GM19240 (cell line): ENCODE results near the gene KCNQ1.
A peak's percentile ranks its signal among the peaks of the same experiment; 100 is the strongest.

Source experiments
- DNase-seq: peaks from one replicate; pipeline ENCODE4 v3.0.0; 2011; ENCODE audit warnings: low spot score; ENCODE audit not compliant: insufficient read length

KCNQ1 gene, protein sequence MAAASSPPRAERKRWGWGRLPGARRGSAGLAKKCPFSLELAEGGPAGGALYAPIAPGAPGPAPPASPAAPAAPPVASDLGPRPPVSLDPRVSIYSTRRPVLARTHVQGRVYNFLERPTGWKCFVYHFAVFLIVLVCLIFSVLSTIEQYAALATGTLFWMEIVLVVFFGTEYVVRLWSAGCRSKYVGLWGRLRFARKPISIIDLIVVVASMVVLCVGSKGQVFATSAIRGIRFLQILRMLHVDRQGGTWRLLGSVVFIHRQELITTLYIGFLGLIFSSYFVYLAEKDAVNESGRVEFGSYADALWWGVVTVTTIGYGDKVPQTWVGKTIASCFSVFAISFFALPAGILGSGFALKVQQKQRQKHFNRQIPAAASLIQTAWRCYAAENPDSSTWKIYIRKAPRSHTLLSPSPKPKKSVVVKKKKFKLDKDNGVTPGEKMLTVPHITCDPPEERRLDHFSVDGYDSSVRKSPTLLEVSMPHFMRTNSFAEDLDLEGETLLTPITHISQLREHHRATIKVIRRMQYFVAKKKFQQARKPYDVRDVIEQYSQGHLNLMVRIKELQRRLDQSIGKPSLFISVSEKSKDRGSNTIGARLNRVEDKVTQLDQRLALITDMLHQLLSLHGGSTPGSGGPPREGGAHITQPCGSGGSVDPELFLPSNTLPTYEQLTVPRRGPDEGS

DNA sequence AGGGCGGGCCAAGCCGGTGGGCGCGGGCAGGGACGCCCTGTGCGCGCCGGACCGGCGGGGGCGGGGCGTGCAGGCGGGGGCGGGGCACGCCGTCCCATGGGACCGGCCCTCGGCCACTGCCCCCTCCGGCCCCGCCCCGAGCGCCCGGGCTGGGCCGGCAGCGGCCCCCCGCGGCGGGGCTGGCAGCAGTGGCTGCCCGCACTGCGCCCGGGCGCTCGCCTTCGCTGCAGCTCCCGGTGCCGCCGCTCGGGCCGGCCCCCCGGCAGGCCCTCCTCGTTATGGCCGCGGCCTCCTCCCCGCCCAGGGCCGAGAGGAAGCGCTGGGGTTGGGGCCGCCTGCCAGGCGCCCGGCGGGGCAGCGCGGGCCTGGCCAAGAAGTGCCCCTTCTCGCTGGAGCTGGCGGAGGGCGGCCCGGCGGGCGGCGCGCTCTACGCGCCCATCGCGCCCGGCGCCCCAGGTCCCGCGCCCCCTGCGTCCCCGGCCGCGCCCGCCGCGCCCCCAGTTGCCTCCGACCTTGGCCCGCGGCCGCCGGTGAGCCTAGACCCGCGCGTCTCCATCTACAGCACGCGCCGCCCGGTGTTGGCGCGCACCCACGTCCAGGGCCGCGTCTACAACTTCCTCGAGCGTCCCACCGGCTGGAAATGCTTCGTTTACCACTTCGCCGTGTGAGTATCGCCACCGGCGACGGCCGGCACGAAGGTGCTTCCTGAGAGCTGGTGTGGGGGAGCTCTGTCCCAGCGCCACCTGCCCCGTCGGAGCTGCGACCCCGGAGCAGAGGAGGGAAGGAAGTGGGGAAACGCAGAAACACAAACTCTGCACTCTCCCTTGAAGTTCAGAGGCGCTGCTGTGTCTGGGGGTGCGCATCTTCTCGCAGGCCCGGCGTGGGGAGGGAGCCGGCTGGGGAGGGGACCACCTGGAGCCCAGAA is at the start of gene KCNQ1:
KCNQ1 (plus strand) TSS at position 188 of the 925 bp plus-strand sequence; CDS start at position 279, 91 bp downstream.
- DNase-seq: no peak

DNA sequence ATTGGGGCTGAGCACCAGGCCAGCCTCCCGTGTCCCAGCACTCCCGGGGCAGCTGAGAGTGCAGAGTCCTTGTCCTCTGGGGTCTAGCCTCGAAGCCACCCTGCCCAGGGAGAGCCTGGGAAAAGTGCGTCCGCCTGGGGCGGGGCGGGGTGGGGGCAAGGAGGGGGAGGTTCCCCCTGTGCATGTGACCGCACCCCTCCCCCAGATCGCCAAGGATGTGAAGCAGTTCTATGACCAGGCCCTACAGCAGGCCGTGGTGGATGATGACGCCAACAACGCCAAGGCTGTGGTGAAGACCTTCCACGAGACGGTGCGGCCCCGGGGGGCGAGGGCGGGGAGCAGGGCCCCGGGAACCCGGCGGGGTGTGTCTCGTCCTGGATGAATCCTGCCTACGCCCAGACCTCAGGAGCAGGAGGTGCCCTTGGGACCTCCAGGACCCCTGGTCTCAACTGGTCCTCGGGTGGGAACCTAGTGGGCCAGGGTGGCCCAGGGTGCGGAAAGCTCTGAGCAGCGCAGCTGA is 49.5 kb upstream of the KCNQ1 start:
- DNase-seq: no peak

GRCh38 chr11:2395856-2396255 is 49.0 kb upstream of the KCNQ1 start:
- DNase-seq: no peak

- DNase-seq: no peak
Measured at GRCh38 chr11:2396471-2396870, 48.3 kb upstream of the KCNQ1 start.

- DNase-seq: no peak
Measured at GRCh38 chr11:2397005-2397404, 47.8 kb upstream of the KCNQ1 start.

DNA sequence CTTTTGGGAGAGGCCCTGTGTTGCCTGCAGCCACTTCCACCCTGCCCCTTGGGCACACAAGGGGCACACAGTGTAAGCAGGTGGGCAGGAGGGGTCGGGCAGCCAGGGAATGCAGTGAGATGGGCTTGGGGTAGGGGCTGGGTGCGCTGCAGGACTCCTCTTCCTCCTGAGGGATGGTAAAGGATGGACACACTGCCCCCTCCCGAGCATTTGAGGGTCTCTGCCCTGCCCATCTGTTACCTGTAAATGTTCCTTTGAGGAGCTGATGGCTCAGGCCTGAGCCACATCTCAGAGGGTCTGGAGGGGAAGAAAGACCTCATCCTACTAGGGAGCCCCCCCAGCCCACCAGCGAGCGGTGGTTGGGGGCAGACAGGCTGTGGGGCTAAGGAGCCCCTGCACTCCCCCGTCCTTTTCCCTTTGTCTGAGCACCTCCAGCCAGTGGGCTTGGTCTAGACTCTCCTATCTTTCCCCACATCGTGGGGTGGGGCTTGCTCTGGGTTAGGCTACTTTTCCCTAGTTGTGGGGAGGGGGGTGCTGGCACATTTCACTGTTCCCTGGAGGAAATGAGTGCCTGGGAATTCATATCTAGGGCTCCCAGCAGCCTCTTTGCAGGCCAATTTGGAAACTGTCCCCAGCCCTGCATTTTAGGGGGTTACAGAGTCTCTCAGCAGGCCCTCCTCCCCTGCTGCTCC is 46.0 kb upstream of the KCNQ1 start:
- no peak for DNase-seq

GRCh38 chr11:2399488-2400068 is 45.2 kb upstream of the KCNQ1 start:
- DNase-seq: no peak

- peak; percentile 100 for DNase-seq
Measured at GRCh38 chr11:2400069-2400761, 44.6 kb upstream of the KCNQ1 start, which contains the start of gene TSSC4. Gene TSSC4 (plus strand): TSS chr11:2400750. CDS start chr11:2402634, 1,884 bp downstream.

DNA sequence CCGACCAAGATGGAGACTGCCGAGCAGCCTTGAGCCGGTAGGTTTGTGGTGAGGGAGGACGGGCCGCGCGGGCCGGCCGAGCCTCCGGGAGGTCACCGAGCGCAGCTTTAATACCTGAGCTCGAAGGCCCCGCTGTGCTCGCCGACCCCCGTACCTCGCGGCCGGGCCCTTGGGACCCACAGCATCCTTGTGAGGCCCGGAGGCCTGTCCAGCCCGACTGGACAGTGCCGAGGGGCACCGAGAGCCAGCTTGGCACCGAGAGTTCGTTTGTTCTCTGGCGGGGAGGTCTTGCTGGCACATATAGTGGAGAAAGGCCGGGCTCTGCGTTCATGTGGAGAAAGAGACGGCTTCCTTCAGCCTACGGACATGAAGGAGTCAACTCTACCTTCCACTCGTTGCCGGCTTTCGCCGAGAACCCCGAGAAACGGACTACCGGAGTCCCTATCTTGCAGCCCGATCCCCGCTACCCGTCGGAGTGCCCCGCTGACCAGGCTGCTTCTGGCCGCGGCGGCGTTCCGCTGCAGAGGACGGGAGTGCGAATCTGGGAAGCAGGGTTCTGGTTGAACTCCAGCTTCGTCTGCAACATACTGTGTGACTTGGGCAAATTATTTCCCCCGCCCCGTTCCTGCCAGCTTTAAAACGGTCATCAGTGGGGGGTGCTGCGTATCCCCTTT is 43.9 kb upstream of the KCNQ1 start:
- DNase-seq: no peak

DNA sequence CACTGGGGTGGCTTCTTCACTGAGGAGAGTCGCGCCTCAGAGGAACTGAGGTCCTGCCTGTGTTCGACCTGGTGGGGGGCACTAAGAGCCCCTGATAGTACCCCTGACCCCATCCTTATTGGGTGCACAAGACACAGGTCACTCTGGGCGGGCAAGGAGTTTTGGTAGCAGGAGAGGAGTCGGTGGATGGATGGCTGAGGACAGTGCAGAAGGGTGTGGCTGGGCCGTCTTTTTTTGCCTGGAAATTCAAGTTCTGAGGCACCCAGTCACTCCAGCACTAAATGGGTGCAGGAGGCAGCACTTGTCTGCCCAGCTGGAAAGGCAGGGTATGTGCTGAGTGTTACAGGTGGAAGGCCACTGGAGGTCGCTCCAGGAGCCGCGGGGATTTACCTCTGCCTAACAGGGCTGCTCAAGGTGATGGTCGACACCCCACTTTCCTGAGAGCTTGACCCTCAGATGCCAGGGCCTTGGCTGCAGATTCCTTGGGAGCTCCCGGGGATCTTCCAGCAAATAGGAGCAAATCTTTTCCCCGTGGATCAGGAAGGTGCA is 43.3 kb upstream of the KCNQ1 start:
- DNase-seq: no peak

GRCh38 chr11:2402106-2402505 is 42.7 kb upstream of the KCNQ1 start:
- DNase-seq: no peak

DNA sequence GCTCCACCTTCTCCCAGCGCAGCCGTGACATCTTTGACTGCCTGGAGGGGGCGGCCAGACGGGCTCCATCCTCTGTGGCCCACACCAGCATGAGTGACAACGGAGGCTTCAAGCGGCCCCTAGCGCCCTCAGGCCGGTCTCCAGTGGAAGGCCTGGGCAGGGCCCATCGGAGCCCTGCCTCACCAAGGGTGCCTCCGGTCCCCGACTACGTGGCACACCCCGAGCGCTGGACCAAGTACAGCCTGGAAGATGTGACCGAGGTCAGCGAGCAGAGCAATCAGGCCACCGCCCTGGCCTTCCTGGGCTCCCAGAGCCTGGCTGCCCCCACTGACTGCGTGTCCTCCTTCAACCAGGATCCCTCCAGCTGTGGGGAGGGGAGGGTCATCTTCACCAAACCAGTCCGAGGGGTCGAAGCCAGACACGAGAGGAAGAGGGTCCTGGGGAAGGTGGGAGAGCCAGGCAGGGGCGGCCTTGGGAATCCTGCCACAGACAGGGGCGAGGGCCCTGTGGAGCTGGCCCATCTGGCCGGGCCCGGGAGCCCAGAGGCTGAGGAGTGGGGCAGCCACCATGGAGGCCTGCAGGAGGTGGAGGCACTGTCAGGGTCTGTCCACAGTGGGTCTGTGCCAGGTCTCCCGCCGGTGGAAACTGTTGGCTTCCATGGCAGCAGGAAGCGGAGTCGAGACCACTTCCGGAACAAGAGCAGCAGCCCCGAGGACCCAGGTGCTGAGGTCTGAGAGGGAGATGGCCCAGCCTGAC is 41.7 kb upstream of the KCNQ1 start:
- DNase-seq: no peak

- DNase-seq: no peak
Measured at GRCh38 chr11:2404735-2405196, 40.0 kb upstream of the KCNQ1 start.

GRCh38 chr11:2406451-2406850 is 38.4 kb upstream of the KCNQ1 start:
- no peak for DNase-seq

GRCh38 chr11:2406878-2407410 is 37.9 kb upstream of the KCNQ1 start:
- DNase-seq: no peak

DNA sequence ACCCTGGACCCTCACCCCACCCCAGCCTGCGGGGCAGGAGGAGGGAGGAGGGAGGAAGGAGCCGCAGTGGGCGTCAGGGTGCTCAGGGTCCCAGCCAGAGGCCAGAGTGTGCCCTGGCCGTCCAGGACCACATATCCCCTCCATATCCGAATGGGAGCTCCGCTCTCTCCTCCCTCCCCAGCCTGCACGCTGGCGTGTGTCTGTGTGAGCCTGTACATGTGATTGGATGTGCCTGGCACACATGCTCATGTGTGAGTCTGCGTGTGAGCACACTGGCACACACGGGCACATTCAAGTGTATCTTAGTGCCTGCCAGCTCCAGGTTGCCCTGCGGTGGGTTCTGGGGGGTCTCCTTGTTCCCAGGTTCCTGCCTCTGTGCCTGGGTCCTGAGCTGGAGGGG is 36.1 kb upstream of the KCNQ1 start:
- no peak for DNase-seq

- DNase-seq: no peak
Measured at GRCh38 chr11:2409126-2409525, 35.7 kb upstream of the KCNQ1 start.
